ENCODE data around the gene FOXP1. TPM values are rescaled to one million over a fixed set of nuclear protein-coding genes. Genes with fewer than 3 reads are reported as not detected.

FOXP1 gene
- total RNA-seq, 1 experiment from 2014 or later: 2.9 TPM

DNA sequence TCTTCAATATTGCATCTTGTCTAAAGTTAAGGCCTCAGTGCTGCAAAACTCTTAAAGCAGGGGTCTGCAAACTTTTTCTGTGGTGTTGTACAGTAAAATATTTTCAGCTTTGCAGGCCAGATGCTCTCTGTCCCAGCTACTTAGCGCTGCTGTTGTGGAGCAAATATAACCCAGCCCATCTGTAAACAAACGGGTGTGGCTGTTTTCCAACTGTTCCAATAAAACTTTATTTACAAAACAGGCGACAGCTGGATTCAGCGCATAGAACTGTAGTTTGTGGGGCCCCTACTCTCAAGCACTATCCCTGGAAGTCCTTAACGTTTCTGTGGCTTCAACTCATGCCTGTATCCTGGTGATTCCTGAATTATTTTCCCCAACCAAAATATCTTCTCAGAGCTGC, 365.0 kb downstream of the FOXP1 start:
- H3K4me3 ChIP-seq (ENCODE audit: low read depth in 2 of 2, low read length in 2 of 2): no peak overlapping the region
- H3K27me3 ChIP-seq (ENCODE audit: control insufficient read depth, insufficient read depth, low read length): no peaks in the 10 kb centered on the region
- no TSS peak for BruUV-seq (replicated peaks)
- ATAC-seq: no peak
- ChIA-PET CTCF (no interaction called here), POLR2A (no interaction called here)
- no peaks in the 10 kb centered on the region for H3K36me3 ChIP-seq (ENCODE audit: control insufficient read depth, insufficient read depth, low read length)
- no peak for DNase-seq (ENCODE audit: low read depth, low spot score)
- no peak for TF ChIP-seq TCF7L2 (IDR thresholded peaks at IDR 0.05; ENCODE audit: low read depth, low read length)
- TF ChIP-seq POLR2AphosphoS5 (IDR thresholded peaks at IDR 0.05; ENCODE audit: low read depth, low read length): no peak
- TF ChIP-seq, protein P1, sequence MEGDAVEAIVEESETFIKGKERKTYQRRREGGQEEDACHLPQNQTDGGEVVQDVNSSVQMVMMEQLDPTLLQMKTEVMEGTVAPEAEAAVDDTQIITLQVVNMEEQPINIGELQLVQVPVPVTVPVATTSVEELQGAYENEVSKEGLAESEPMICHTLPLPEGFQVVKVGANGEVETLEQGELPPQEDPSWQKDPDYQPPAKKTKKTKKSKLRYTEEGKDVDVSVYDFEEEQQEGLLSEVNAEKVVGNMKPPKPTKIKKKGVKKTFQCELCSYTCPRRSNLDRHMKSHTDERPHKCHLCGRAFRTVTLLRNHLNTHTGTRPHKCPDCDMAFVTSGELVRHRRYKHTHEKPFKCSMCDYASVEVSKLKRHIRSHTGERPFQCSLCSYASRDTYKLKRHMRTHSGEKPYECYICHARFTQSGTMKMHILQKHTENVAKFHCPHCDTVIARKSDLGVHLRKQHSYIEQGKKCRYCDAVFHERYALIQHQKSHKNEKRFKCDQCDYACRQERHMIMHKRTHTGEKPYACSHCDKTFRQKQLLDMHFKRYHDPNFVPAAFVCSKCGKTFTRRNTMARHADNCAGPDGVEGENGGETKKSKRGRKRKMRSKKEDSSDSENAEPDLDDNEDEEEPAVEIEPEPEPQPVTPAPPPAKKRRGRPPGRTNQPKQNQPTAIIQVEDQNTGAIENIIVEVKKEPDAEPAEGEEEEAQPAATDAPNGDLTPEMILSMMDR (IDR thresholded peaks at IDR 0.05): no peak
- TF ChIP-seq, protein P2, sequence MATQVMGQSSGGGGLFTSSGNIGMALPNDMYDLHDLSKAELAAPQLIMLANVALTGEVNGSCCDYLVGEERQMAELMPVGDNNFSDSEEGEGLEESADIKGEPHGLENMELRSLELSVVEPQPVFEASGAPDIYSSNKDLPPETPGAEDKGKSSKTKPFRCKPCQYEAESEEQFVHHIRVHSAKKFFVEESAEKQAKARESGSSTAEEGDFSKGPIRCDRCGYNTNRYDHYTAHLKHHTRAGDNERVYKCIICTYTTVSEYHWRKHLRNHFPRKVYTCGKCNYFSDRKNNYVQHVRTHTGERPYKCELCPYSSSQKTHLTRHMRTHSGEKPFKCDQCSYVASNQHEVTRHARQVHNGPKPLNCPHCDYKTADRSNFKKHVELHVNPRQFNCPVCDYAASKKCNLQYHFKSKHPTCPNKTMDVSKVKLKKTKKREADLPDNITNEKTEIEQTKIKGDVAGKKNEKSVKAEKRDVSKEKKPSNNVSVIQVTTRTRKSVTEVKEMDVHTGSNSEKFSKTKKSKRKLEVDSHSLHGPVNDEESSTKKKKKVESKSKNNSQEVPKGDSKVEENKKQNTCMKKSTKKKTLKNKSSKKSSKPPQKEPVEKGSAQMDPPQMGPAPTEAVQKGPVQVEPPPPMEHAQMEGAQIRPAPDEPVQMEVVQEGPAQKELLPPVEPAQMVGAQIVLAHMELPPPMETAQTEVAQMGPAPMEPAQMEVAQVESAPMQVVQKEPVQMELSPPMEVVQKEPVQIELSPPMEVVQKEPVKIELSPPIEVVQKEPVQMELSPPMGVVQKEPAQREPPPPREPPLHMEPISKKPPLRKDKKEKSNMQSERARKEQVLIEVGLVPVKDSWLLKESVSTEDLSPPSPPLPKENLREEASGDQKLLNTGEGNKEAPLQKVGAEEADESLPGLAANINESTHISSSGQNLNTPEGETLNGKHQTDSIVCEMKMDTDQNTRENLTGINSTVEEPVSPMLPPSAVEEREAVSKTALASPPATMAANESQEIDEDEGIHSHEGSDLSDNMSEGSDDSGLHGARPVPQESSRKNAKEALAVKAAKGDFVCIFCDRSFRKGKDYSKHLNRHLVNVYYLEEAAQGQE (IDR thresholded peaks at IDR 0.05; ENCODE audit: insufficient read depth in 1 of 2, low read depth in 2 of 2, low read length in 1 of 2): no peak
- in situ Hi-C loops (cut with HindIII; ENCODE audit: low pct_unique_long_range_greater_than_20kb, low sequenced_read_pairs): no loop called here
- H3K9me3 ChIP-seq (ENCODE audit: control insufficient read depth, insufficient read depth, low read depth, low read length): no peaks in the 10 kb centered on the region
- intact Hi-C loops (cut with micrococcal nuclease; ENCODE audit: unreplicated experiment): no loop called here
- H3K27ac ChIP-seq (ENCODE audit: low read length): no peak overlapping the region
- no peaks in the 10 kb centered on the region for H3K4me1 ChIP-seq (ENCODE audit: control insufficient read depth, insufficient read depth, low read length)

DNA sequence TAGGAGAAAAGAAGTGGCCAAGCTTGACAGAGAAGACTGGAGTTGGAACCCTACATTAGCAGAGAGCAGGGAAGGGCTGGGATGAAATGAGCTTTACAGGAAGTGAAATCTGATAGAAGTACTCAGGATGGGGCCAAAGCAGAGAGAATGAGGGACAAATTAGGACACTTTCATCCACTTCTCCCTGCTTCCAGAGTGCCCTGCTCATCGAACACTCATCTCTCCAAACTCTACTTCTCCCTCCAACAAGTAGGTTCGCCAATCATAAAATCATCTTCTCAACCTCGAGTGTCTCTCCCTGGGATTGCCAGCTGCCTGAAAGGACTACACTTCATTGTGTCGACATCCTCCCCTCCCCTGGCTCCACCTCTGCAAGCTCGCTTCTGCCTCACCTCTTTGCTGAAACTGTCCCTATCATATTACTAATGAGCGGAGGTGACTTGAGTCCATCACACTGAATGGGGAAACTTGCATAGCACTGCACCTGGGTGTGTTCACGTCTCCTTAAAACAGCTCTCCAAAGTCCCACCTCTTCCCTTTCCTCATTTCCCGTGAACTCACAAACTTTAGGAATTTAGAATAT, 365.8 kb downstream of the FOXP1 start:
- CTCF ChIA-PET: no interaction called here
- Histone ChIP-seq H3K4me1 (ENCODE audit: control insufficient read depth, insufficient read depth, low read length) (no peaks in the 10 kb centered on the region), H3K4me3 (ENCODE audit: low read depth in 2 of 2, low read length in 2 of 2) (no peak overlapping the region), H3K9me3 (ENCODE audit: control insufficient read depth, insufficient read depth, low read depth, low read length) (no peaks in the 10 kb centered on the region), H3K36me3 (ENCODE audit: control insufficient read depth, insufficient read depth, low read length) (no peaks in the 10 kb centered on the region), H3K27me3 (ENCODE audit: control insufficient read depth, insufficient read depth, low read length) (no peaks in the 10 kb centered on the region), H3K27ac (ENCODE audit: low read length) (no peak overlapping the region)
- POLR2A ChIA-PET: no interaction called here
- TF ChIP-seq, protein P1 (IDR thresholded peaks at IDR 0.05): no peak
- TF ChIP-seq, protein P2 (IDR thresholded peaks at IDR 0.05; ENCODE audit: insufficient read depth in 1 of 2, low read depth in 2 of 2, low read length in 1 of 2): no peak
- TF ChIP-seq SIN3A (IDR thresholded peaks at IDR 0.05; ENCODE audit: borderline replicate concordance, insufficient read depth, low read depth, low read length) (no peak), POLR2AphosphoS5 (IDR thresholded peaks at IDR 0.05; ENCODE audit: low read depth, low read length) (no peak), TCF7L2 (IDR thresholded peaks at IDR 0.05; ENCODE audit: low read depth, low read length) (no peak)
- intact Hi-C loops (cut with micrococcal nuclease; ENCODE audit: unreplicated experiment): no loop called here
- DNase-seq (ENCODE audit: low read depth, low spot score): no peak
- BruUV-seq (replicated peaks): no TSS peak
- no peak for ATAC-seq
- in situ Hi-C loops (cut with HindIII; ENCODE audit: low pct_unique_long_range_greater_than_20kb, low sequenced_read_pairs): no loop called here

Data from Panc1 (cell line).